Stimulated activated CD8-positive, alpha-beta memory T cell treated with anti-CD3 and anti-CD28 coated beads, Interleukin-7, amount 100 ng/mL, for 48 hours (primary cell): ENCODE measurements around the gene DLL3.
A peak's percentile ranks its signal among the peaks of the same experiment; 100 is the strongest.

Experiments used
- DNase-seq, 2 donors: peaks; one replicate each; pipeline ENCODE4 v3.0.0-alpha.2; 2020; ENCODE audit warnings: low read depth in 1 of 2; ENCODE audit errors: extremely low read depth in 1 of 2

Gene DLL3

GRCh38 chr19:39515551-39516191 is 16.9 kb downstream of the DLL3 start:
- no peak for DNase-seq

- DNase-seq = no peak
These were observed 17.5 kb downstream of the DLL3 start for GRCh38 chr19:39516270-39516669.

- DNase-seq = no peak
These were observed 18.7 kb downstream of the DLL3 start for GRCh38 chr19:39517432-39517831.

GRCh38 chr19:39518458-39518857 is 19.7 kb downstream of the DLL3 start:
- DNase-seq = no peak

- no peak for DNase-seq
These were observed 20.2 kb downstream of the DLL3 start for GRCh38 chr19:39518975-39519374.

- DNase-seq = no peak
These were observed 22.1 kb downstream of the DLL3 start for GRCh38 chr19:39520541-39521484.

GRCh38 chr19:39524495-39524894 is 25.7 kb downstream of the DLL3 start:
- DNase-seq = no peak

GRCh38 chr19:39525205-39525604 is 26.5 kb downstream of the DLL3 start:
- no peak for DNase-seq

- no peak for DNase-seq
These were observed 33.1 kb downstream of the DLL3 start for GRCh38 chr19:39531834-39532232.

GRCh38 chr19:39532233-39533002 is 33.7 kb downstream of the DLL3 start, which contains the start of gene EID2B:
EID2B (minus strand) TSS chr19:39532852; CDS start chr19:39532802, 50 bp downstream.
- DNase-seq = peak; percentile 88 to 90

- no peak for DNase-seq
These were observed 34.3 kb downstream of the DLL3 start for GRCh38 chr19:39533003-39533512.

GRCh38 chr19:39533791-39534190 is 35.0 kb downstream of the DLL3 start:
- DNase-seq = no peak

GRCh38 chr19:39539165-39539517 is 40.4 kb downstream of the DLL3 start:
- no peak for DNase-seq

GRCh38 chr19:39539518-39540332 is 41.0 kb downstream of the DLL3 start, which contains the start of gene EID2:
EID2 (minus strand) TSS chr19:39540161; CDS start chr19:39540079, 82 bp downstream.
- peak; percentile 87 to 90 for DNase-seq

GRCh38 chr19:39540333-39540673 is 41.6 kb downstream of the DLL3 start:
- DNase-seq = no peak

GRCh38 chr19:39542206-39542605 is 43.5 kb downstream of the DLL3 start:
- no peak for DNase-seq

- DNase-seq = no peak
These were observed 44.7 kb downstream of the DLL3 start for GRCh38 chr19:39543477-39543857.

GRCh38 chr19:39544226-39544903 is 45.6 kb downstream of the DLL3 start:
- no peak for DNase-seq

- DNase-seq = no peak
These were observed 46.2 kb downstream of the DLL3 start for GRCh38 chr19:39544911-39545310.

GRCh38 chr19:39546599-39546998 is 47.9 kb downstream of the DLL3 start:
- DNase-seq = no peak
